Endothelial cell of umbilical vein (primary cell): ENCODE data around the gene LMTK3. TPM values are rescaled to one million over a fixed set of nuclear protein-coding genes. Genes with fewer than 3 reads are reported as not detected.

Experiments used
- BruUV-seq: library from RNA; stranded (reverse); fragments of 400-500 nt; replicated peaks from 2 replicates; lab custom pipeline; 2021; lab: Mats Ljungman, UMichigan
- CTCF ChIA-PET: fragments of 300-600, 350-600 bp; sonication (Branson Sonifier 250); formaldehyde crosslinking; loops from one replicate; lab custom pipeline; 2021; ENCODE audit warnings: antibody characterized with exemption, inconsistent platforms; lab: Charles Lee
- POLR2A ChIA-PET: fragments of 300-600, 350-600 bp; sonication (Branson Sonifier 250); formaldehyde crosslinking; loops from one replicate; lab custom pipeline; 2021; ENCODE audit warnings: antibody characterized with exemption, inconsistent platforms; lab: Charles Lee
- DNase-seq: peaks from one replicate; pipeline ENCODE4 v3.0.0-alpha.2; 2011; ENCODE audit warnings: low read depth, low spot score
- FAIRE-seq: peaks from 2 replicates; lab custom pipeline; 2011; peaks lifted over from hg19 to GRCh38; lab: Jason Lieb, UNC
- H2AFZ ChIP-seq: 2 replicates; pipeline ENCODE4 v1.6.0; 2012; ENCODE audit warnings: low read depth, low read length, control low read depth, inconsistent platforms
- H3K27ac ChIP-seq: 2 replicates; pipeline ENCODE4 v1.5.1; 2011; ENCODE audit warnings: low read depth, mild to moderate bottlenecking, control low read depth, low read length, moderate library complexity; ENCODE audit not compliant: insufficient read depth
- H3K27me3 ChIP-seq, 2 experiments: 2 replicates each; pipeline versions ENCODE4 v1.6.0 to v1.6.1; 2011; ENCODE audit warnings: low read length in 2 of 2, mixed read lengths in 1 of 2; ENCODE audit not compliant: control insufficient read depth in 2 of 2, insufficient read depth in 2 of 2
- H3K36me3 ChIP-seq, 2 experiments: 2 replicates in 1 of 2; 3 replicates in 1 of 2; pipeline ENCODE4 v1.5.1; 2011; ENCODE audit warnings: low read length in 2 of 2, mild to moderate bottlenecking in 1 of 2, moderate library complexity in 1 of 2; ENCODE audit not compliant: control insufficient read depth in 2 of 2, insufficient read depth in 2 of 2; ENCODE audit errors: extremely low read depth in 1 of 2
- H3K4me1 ChIP-seq: 3 replicates; pipeline ENCODE4 v1.5.1; 2011; ENCODE audit warnings: mild to moderate bottlenecking, low read length; ENCODE audit not compliant: control insufficient read depth, insufficient read depth; ENCODE audit errors: extremely low read depth
- H3K4me2 ChIP-seq: 2 replicates; pipeline ENCODE4 v1.6.1; 2011; ENCODE audit warnings: low read length, control low read depth, mixed read lengths; ENCODE audit not compliant: insufficient read depth
- H3K4me3 ChIP-seq, 3 experiments: fragments of 200-600 bp in 1 of 3; sonication (generic), shearing (Covaris generic) in 1 of 3; replicated peaks in 1 of 3; 2 replicates each; pipeline ENCODE4 v1.5.1; 2011 to 2016; ENCODE audit warnings: control low read depth in 3 of 3, low read length in 3 of 3, mild to moderate bottlenecking in 2 of 3, inconsistent platforms in 1 of 3, low read depth in 1 of 3, moderate library complexity in 1 of 3; ENCODE audit not compliant: insufficient read depth in 1 of 3
- H3K79me2 ChIP-seq: 2 replicates; pipeline ENCODE4 v1.6.0; 2012; ENCODE audit warnings: low read length, inconsistent platforms; ENCODE audit not compliant: control insufficient read depth, insufficient read depth
- H3K9ac ChIP-seq: replicated peaks from 2 replicates; pipeline ENCODE3; 2011; ENCODE audit warnings: low read length, control low read depth; ENCODE audit not compliant: insufficient read depth; ENCODE audit errors: extremely low read depth
- H3K9me1 ChIP-seq: replicated peaks from 3 replicates; pipeline ENCODE4 v1.6.0; 2011; ENCODE audit warnings: mild to moderate bottlenecking, low read length; ENCODE audit not compliant: control insufficient read depth, insufficient read depth; ENCODE audit errors: extremely low read depth
- H3K9me3 ChIP-seq: replicated peaks from 2 replicates; pipeline ENCODE4 v1.5.1; 2012; ENCODE audit warnings: low read length, inconsistent platforms; ENCODE audit not compliant: control insufficient read depth, insufficient read depth
- H4K20me1 ChIP-seq: replicated peaks from 2 replicates; pipeline ENCODE3; 2011; ENCODE audit warnings: mild to moderate bottlenecking, low read length; ENCODE audit not compliant: control insufficient read depth, insufficient read depth; ENCODE audit errors: extremely low read depth
- CTCF ChIP-seq, 2 donors: IDR thresholded peaks; 1 replicate in 1 of 2; 2 replicates in 1 of 2; pipeline ENCODE4 v1.5.1; 2011; ENCODE audit warnings: low read length in 2 of 2, mild to moderate bottlenecking in 2 of 2, moderate library complexity in 2 of 2, control low read depth in 1 of 2, inconsistent platforms in 1 of 2, low read depth in 1 of 2; ENCODE audit not compliant: insufficient read depth in 1 of 2; ENCODE audit errors: extremely low read depth in 1 of 2
- EZH2 ChIP-seq: IDR thresholded peaks from 2 replicates; pipeline ENCODE4 v1.6.1; 2012; ENCODE audit warnings: borderline replicate concordance, low read depth, mild to moderate bottlenecking, moderate library complexity, low read length, inconsistent platforms; ENCODE audit not compliant: severe bottlenecking
- FOS ChIP-seq: IDR thresholded peaks from 2 replicates; pipeline ENCODE4 v1.6.1; 2011; ENCODE audit warnings: mild to moderate bottlenecking, low read length, moderate library complexity, borderline replicate concordance; ENCODE audit not compliant: insufficient read depth
- GATA2 ChIP-seq: IDR thresholded peaks from 2 replicates; pipeline ENCODE4 v1.7.0; 2011; ENCODE audit warnings: low read depth, mild to moderate bottlenecking, moderate library complexity, mixed read lengths, low read length; ENCODE audit not compliant: insufficient read length, insufficient read depth
- JUN ChIP-seq: IDR thresholded peaks from 2 replicates; pipeline ENCODE4 v1.6.1; 2011; ENCODE audit warnings: borderline replicate concordance, low read depth; ENCODE audit not compliant: insufficient read length, insufficient read depth
- MAX ChIP-seq: IDR thresholded peaks from 2 replicates; pipeline ENCODE4 v1.6.1; 2011; ENCODE audit not compliant: insufficient read depth, insufficient read length
- MYC ChIP-seq: IDR thresholded peaks from one replicate; pipeline ENCODE4 v1.6.1; 2011; ENCODE audit warnings: mild to moderate bottlenecking, low read depth, low read length
- POLR2A ChIP-seq: IDR thresholded peaks from 2 replicates; pipeline ENCODE4 v1.6.1; 2012; ENCODE audit warnings: low read depth, mild to moderate bottlenecking, control low read depth, low read length
- POLR2AphosphoS5 ChIP-seq: IDR thresholded peaks from 2 replicates; pipeline ENCODE4 v1.6.1; 2012; ENCODE audit warnings: low read depth, mild to moderate bottlenecking, control low read depth, low read length, moderate library complexity; ENCODE audit not compliant: insufficient read depth
- dilution Hi-C: fragments of 300-500 bp; cut with MboI; formaldehyde crosslinking; loops from one replicate; pipeline ENCODE4 v1.15.0; 2019; ENCODE audit warnings: low sequenced_read_pairs; ENCODE audit not compliant: extremely low pct_ligation_motif_present
- intact Hi-C: fragments of 100-400 bp; cut with micrococcal nuclease; formaldehyde crosslinking; loops from one replicate; pipeline ENCODE4 v1.10.0; 2022
- polyA plus RNA-seq, 4 experiments: library from polyadenylated mRNA; depleted of rRNA in 3 of 4; stranded (reverse) in 3 of 4; unstranded in 1 of 4; fragments of >200 nt; gene quantifications; 2 replicates each; pipeline versions ENCODE4 v1.2.1 to v1.2.3, GENCODE V29; 2011 to 2012; ENCODE audit warnings: missing spikeins in 1 of 4
- total RNA-seq: library from RNA; stranded (reverse); gene quantifications from 2 replicates; pipeline ENCODE4 v1.2.3, GENCODE V29; 2021

The LMTK3 gene
- total and polyA plus RNA-seq, 2 donors (not counting 3 experiments of a cell fraction or from before 2014, with no cell fraction given) = 0.11 to 0.14 TPM

GRCh38 chr19:48436586-48436985, 75.0 kb downstream of the LMTK3 start:
- Histone ChIP-seq H4K20me1 (no peaks in the 10 kb centered on the region), H3K79me2 (no peaks in the 10 kb centered on the region), H3K4me1 (no peaks in the 10 kb centered on the region), H3K9me1 (no peaks in the 10 kb centered on the region), H3K27me3 (peaks cover 3% of the 10 kb centered on the region in 2 experiments), H2AFZ (no peak overlapping the region), H3K9ac (no peak overlapping the region), H3K4me2 (no peak overlapping the region), H3K9me3 (no peaks in the 10 kb centered on the region), H3K27ac (no peak overlapping the region), H3K4me3 (no peak overlapping the region), H3K36me3 (no peaks in the 10 kb centered on the region)
- intact Hi-C loops = no loop called here
- ChIA-PET POLR2A (interaction anchor here (0.6 kb wide), 1 partner anchor 228 kb away, joined by 3 read pairs; no protein-coding TSS in a partner anchor), CTCF (interaction anchor here (1.2 kb wide), 1 partner anchor 45 kb away, joined by 3 read pairs; the partner anchor contains the start of gene KDELR1)
- dilution Hi-C loops = no loop called here
- no TSS peak for BruUV-seq
- no peak for DNase-seq
- no peak for TF ChIP-seq MYC
- no peak for TF ChIP-seq EZH2
- TF ChIP-seq POLR2AphosphoS5 = no peak
- no peak for TF ChIP-seq FOS
- no peak for TF ChIP-seq GATA2
- TF ChIP-seq POLR2A = no peak
- TF ChIP-seq MAX = no peak
- no peak for TF ChIP-seq JUN
- TF ChIP-seq CTCF (IDR thresholded peaks at IDR 0.05; ENCODE audit: extremely low read depth in 1 of 2, insufficient read depth in 1 of 2, low read depth in 1 of 2, low read length in 2 of 2) = no peak
- no peak for FAIRE-seq

Other genes starting within 250 kb of the LMTK3 start
- 0.39 and 1.5 TPM in 2 replicates for gene ZNF114, start 241.8 kb downstream of the LMTK3 start, total RNA-seq
- 0.12 and 0.38 TPM in 2 replicates for gene ZNF114, start 241.8 kb downstream of the LMTK3 start, polyA plus RNA-seq
- gene EMP3, start 186.3 kb downstream of the LMTK3 start, total RNA-seq = 107 and 127 TPM in 2 replicates
- gene EMP3, start 186.3 kb downstream of the LMTK3 start, polyA plus RNA-seq = 406 and 565 TPM in 2 replicates
- gene TMEM143, start 147.9 kb downstream of the LMTK3 start, total RNA-seq = 4.6 and 7.3 TPM in 2 replicates
- 5.4 and 6.2 TPM in 2 replicates for gene TMEM143, start 147.9 kb downstream of the LMTK3 start, polyA plus RNA-seq
- gene SYNGR4, start 147.5 kb downstream of the LMTK3 start, total RNA-seq = not detected in 2 replicates
- gene SYNGR4, start 147.5 kb downstream of the LMTK3 start, polyA plus RNA-seq = not detected in 2 replicates
- 199 and 200 TPM in 2 replicates for gene KDELR1, start 120.3 kb downstream of the LMTK3 start, total RNA-seq
- gene KDELR1, start 120.3 kb downstream of the LMTK3 start, polyA plus RNA-seq = 224 and 233 TPM in 2 replicates
- 1.8 and 2.1 TPM in 2 replicates for gene GRIN2D, start 118.2 kb downstream of the LMTK3 start, total RNA-seq
- 0.38 and 0.59 TPM in 2 replicates for gene GRIN2D, start 118.2 kb downstream of the LMTK3 start, polyA plus RNA-seq
- gene GRWD1, start 65.9 kb downstream of the LMTK3 start, total RNA-seq = 52.7 and 52.8 TPM in 2 replicates
- gene GRWD1, start 65.9 kb downstream of the LMTK3 start, polyA plus RNA-seq = 26.3 and 26.8 TPM in 2 replicates
- 0.92 and 1.4 TPM in 2 replicates for gene KCNJ14, start 56.3 kb downstream of the LMTK3 start, total RNA-seq
- 0.26 and 0.32 TPM in 2 replicates for gene KCNJ14, start 56.3 kb downstream of the LMTK3 start, polyA plus RNA-seq
- 119 and 125 TPM in 2 replicates for gene CYTH2, start 42.5 kb downstream of the LMTK3 start, total RNA-seq
- gene CYTH2, start 42.5 kb downstream of the LMTK3 start, polyA plus RNA-seq = 98.4 and 98.6 TPM in 2 replicates
- gene SULT2B1, start 40.3 kb upstream of the LMTK3 start, total RNA-seq = not detected in 2 replicates
- not detected in 2 replicates for gene SULT2B1, start 40.3 kb upstream of the LMTK3 start, polyA plus RNA-seq
- gene SPACA4, start 94.9 kb upstream of the LMTK3 start, total RNA-seq = not detected in 2 replicates
- gene SPACA4, start 94.9 kb upstream of the LMTK3 start, polyA plus RNA-seq = not detected in 2 replicates
- 1.7 and 3.5 TPM in 2 replicates for gene FAM83E, start 103.2 kb upstream of the LMTK3 start, total RNA-seq
- gene FAM83E, start 103.2 kb upstream of the LMTK3 start, polyA plus RNA-seq = 0.04 and 0.10 TPM in 2 replicates
- gene RPL18, start 107.3 kb upstream of the LMTK3 start, total RNA-seq = 1,402 and 1,407 TPM in 2 replicates
- 2,154 and 2,376 TPM in 2 replicates for gene RPL18, start 107.3 kb upstream of the LMTK3 start, polyA plus RNA-seq
- gene SPHK2, start 107.7 kb upstream of the LMTK3 start, total RNA-seq = 30.5 and 31.1 TPM in 2 replicates
- gene SPHK2, start 107.7 kb upstream of the LMTK3 start, polyA plus RNA-seq = 20.2 and 23.4 TPM in 2 replicates
- 0.78 and 1.5 TPM in 2 replicates for gene DBP, start 125.5 kb upstream of the LMTK3 start, total RNA-seq
- 1.8 and 2.0 TPM in 2 replicates for gene DBP, start 125.5 kb upstream of the LMTK3 start, polyA plus RNA-seq
- 2.8 TPM in 2 replicates for gene CA11, start 134.4 kb upstream of the LMTK3 start, total RNA-seq
- gene CA11, start 134.4 kb upstream of the LMTK3 start, polyA plus RNA-seq = 2.6 and 4.7 TPM in 2 replicates
- 0.35 TPM in 1 of 2 replicates, not detected in the other for gene NTN5, start 161.2 kb upstream of the LMTK3 start, total RNA-seq
- gene NTN5, start 161.2 kb upstream of the LMTK3 start, polyA plus RNA-seq = 0.11 and 0.18 TPM in 2 replicates
- not detected in 2 replicates for gene FUT2, start 184.1 kb upstream of the LMTK3 start, total RNA-seq
- not detected in 2 replicates for gene FUT2, start 184.1 kb upstream of the LMTK3 start, polyA plus RNA-seq
- gene MAMSTR, start 207.9 kb upstream of the LMTK3 start, total RNA-seq = 0.76 and 0.84 TPM in 2 replicates
- 0.57 and 0.94 TPM in 2 replicates for gene MAMSTR, start 207.9 kb upstream of the LMTK3 start, polyA plus RNA-seq
- 82.1 and 83.1 TPM in 2 replicates for gene RASIP1, start 228.8 kb upstream of the LMTK3 start, total RNA-seq
- gene RASIP1, start 228.8 kb upstream of the LMTK3 start, polyA plus RNA-seq = 66.2 and 76.2 TPM in 2 replicates
- gene IZUMO1, start 235.1 kb upstream of the LMTK3 start, total RNA-seq = 1.2 TPM in 2 replicates
- gene IZUMO1, start 235.1 kb upstream of the LMTK3 start, polyA plus RNA-seq = 0.18 and 0.35 TPM in 2 replicates
- 4.8 and 5.2 TPM in 2 replicates for gene FUT1, start 240.8 kb upstream of the LMTK3 start, total RNA-seq
- 1.9 and 2.6 TPM in 2 replicates for gene FUT1, start 240.8 kb upstream of the LMTK3 start, polyA plus RNA-seq
- not detected in 2 replicates for gene FGF21, start 243.7 kb upstream of the LMTK3 start, total RNA-seq
- not detected in 2 replicates for gene FGF21, start 243.7 kb upstream of the LMTK3 start, polyA plus RNA-seq